ENCODE results near the gene AVL9.
A peak's percentile ranks its signal among the peaks of the same experiment; 100 is the strongest.

The AVL9 gene

DNA sequence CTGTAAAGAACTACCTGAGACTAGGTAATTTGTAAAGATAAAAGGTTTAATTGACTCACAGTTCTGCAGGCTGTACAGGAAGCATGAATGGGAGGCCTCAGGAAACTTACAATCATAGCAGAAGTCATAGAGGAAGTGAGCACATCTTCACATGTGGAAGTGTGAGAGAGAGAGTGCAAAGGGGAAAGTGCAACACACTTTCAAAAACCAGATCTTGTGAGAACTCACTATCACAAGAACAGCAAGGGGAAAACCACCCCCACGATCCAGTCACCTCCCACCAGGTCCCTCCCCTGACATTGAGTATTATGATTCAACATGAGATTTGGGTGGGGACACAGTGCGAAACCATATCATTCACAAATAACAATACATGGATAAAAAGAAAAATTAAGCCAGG lies 24.5 kb downstream of the AVL9 start:
- no peak overlapping the region for H3K4me3 ChIP-seq (ENCODE audit: low read length)
- TF ChIP-seq, protein P1, sequence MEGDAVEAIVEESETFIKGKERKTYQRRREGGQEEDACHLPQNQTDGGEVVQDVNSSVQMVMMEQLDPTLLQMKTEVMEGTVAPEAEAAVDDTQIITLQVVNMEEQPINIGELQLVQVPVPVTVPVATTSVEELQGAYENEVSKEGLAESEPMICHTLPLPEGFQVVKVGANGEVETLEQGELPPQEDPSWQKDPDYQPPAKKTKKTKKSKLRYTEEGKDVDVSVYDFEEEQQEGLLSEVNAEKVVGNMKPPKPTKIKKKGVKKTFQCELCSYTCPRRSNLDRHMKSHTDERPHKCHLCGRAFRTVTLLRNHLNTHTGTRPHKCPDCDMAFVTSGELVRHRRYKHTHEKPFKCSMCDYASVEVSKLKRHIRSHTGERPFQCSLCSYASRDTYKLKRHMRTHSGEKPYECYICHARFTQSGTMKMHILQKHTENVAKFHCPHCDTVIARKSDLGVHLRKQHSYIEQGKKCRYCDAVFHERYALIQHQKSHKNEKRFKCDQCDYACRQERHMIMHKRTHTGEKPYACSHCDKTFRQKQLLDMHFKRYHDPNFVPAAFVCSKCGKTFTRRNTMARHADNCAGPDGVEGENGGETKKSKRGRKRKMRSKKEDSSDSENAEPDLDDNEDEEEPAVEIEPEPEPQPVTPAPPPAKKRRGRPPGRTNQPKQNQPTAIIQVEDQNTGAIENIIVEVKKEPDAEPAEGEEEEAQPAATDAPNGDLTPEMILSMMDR (IDR thresholded peaks at IDR 0.05; ENCODE audit: insufficient read depth, low read depth, low read length, missing control alignments), result no peak
- no peak for DNase-seq (ENCODE audit: low read depth)

DNA sequence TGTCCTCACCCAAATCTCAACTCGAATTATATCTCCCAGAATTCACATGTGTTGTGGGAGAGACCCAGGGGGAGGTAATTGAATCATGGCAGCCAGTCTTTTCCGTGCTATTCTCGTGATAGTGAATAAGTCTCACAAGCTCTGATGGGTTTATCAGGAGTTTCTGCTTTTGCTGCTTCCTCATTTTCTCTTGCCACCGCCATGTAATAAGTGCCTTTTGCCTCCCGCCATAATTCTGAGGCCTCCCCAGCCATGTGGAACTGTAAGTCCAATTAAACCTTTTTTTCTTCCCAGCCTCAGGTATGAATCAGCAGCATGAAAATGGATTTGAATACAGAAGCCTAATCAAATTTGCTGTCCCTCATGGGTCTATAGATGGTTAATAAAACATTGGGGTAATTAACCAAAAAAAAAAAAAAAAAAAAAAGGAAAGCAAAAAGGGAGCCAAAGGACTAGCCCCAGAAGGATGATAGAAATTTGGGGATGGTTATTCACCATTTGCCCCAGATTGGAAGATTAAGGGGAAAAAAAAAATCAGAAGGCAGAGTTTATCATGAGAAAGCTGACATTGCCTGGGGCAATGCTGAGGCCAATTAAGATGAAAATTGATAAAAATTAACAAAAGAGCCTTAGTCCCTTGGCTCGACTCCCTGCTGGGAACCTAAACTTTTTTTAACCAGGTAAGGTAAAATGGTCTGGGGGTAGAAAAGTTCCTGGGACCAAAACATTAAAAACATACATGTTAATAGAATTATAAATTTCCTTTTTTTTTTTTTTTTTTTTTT lies 27.6 kb downstream of the AVL9 start:
- TF ChIP-seq, protein P1 (IDR thresholded peaks at IDR 0.05; ENCODE audit: insufficient read depth, low read depth, low read length, missing control alignments), result no peak
- no peak overlapping the region for H3K4me3 ChIP-seq (ENCODE audit: low read length)
- DNase-seq (ENCODE audit: low read depth), result no peak

DNA sequence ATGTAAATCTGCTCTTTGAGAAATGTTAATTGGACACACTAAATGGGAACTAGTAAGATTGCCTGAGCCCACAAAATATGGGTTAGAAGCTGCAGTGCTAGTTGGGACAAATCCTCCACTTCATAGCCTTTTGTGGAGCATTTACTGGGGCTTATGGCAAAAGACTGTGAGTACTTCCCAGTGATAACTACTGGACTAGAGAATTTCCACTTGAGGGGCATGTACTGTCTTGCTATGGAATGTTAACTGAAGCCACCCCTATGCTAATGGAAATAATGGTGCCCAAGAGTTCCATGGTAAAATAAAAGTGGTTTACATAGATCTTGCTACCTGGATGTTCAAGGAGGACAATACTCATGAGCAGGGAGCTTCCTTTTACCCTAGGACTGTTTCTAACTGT lies 29.3 kb downstream of the AVL9 start:
- DNase-seq (ENCODE audit: low read depth), result peak; percentile 54
- H3K4me3 ChIP-seq (ENCODE audit: low read length), result no peak overlapping the region
- TF ChIP-seq, protein P1 (IDR thresholded peaks at IDR 0.05; ENCODE audit: insufficient read depth, low read depth, low read length, missing control alignments), result no peak

DNA sequence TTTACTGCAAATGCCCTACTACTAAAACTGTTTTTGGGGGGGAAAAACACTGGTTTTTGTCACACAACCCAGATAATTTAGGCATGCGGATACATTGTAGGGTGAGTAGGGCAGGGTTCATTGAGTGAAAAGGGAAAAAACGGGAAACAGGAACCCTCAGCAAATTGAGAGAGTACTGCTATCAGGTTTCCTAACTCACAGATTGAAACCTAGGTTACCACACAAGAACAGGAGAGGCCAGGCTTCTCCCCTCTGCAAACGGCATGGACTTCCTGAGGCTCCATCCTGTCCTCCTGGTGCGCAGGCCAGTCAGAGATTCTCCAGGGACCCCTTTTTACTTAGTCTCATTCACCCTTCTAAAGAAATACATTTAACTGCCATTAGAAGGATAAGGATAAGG lies 30.6 kb downstream of the AVL9 start:
- DNase-seq (ENCODE audit: low read depth), result no peak
- TF ChIP-seq, protein P1 (IDR thresholded peaks at IDR 0.05; ENCODE audit: insufficient read depth, low read depth, low read length, missing control alignments), result no peak
- H3K4me3 ChIP-seq (ENCODE audit: low read length), result no peak overlapping the region

DNA sequence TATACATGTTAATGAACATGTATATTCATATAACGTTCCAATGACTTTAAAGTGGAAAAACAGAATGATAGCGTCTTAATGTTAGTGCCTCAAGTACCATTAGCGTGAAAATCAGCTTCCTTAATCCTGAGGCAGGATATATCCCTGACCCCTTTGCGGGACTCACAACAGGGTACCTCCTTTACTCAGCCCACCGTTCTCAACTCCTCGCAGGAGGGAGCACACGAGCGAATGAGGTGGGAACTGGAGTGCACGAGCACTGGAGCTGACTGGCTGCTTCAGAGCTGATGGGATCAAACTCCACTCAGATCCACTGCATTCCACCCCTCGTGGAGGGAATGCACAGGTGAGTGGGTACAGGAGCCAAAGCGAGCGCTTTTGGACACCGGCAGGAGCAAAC lies 36.1 kb downstream of the AVL9 start:
- no peak overlapping the region for H3K4me3 ChIP-seq (ENCODE audit: low read length)
- TF ChIP-seq, protein P1 (IDR thresholded peaks at IDR 0.05; ENCODE audit: insufficient read depth, low read depth, low read length, missing control alignments), result no peak
- no peak for DNase-seq (ENCODE audit: low read depth)

DNA sequence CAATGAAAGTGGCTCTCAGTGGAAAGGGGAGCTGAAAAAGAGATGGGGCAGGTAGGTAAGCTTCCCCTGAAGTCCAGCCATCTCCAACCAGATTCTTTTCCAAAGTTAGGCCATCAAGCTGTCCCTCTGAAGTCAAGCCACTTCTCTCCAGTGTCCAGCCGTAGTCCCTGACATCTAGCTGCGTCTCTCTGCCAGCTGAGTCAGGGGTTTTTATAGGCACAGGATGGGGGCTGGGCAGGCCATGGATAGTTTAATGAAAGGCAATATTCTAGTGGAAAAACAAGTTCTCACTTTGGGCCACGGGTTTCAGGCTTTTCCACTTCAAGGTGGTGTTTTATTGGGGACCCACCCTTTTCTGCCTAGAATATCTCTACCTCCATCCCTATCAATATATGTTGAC lies 36.8 kb downstream of the AVL9 start:
- H3K4me3 ChIP-seq (ENCODE audit: low read length), result no peak overlapping the region
- TF ChIP-seq, protein P1 (IDR thresholded peaks at IDR 0.05; ENCODE audit: insufficient read depth, low read depth, low read length, missing control alignments), result no peak
- no peak for DNase-seq (ENCODE audit: low read depth)

DNA sequence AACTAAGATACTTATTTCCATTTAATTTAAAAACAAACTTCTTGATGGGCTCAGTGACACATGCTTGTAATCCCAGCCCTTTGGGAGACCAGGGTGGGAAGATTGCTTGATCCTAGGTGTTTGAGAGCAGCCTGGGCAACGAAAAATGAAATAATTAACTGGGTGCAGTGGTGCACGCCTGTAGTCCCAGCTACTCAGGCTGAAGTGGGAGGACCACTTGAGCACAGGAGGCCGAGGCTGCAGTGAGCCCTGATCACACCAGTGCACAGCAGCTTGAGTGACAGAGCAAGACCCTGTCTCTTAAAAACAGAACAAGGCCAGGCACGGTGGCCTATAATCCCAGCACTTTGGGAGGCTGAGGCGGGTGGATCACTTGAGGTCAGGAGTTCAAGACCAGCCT lies 37.4 kb downstream of the AVL9 start:
- H3K4me3 ChIP-seq (ENCODE audit: low read length), result no peak overlapping the region
- no peak for DNase-seq (ENCODE audit: low read depth)
- TF ChIP-seq, protein P1 (IDR thresholded peaks at IDR 0.05; ENCODE audit: insufficient read depth, low read depth, low read length, missing control alignments), result no peak

All from epithelial cell of esophagus (primary cell).